Lower lobe of right lung (tissue), 2 donors: ENCODE results near the gene GXYLT1. TPM values are rescaled to one million over a fixed set of nuclear protein-coding genes. Genes with fewer than 3 reads are reported as not detected.

Source experiments
- ATAC-seq, 2 donors: fragments of 200-7000 bp; cut with Tn5 transposase; one replicate each; pipeline ENCODE4 v1.9.1; 2020 to 2022; ENCODE audit warnings: mild to moderate bottlenecking in 2 of 2, moderate library complexity in 2 of 2
- DNase-seq: peaks from one replicate; pipeline ENCODE4 v3.0.0-alpha.2; 2020
- H3K27ac ChIP-seq: fragments of 200-600 bp; one replicate; pipeline ENCODE4 v1.8.0; 2022
- H3K27me3 ChIP-seq: fragments of 200-600 bp; one replicate; pipeline ENCODE4 v1.8.0; 2022; ENCODE audit warnings: low read depth
- H3K36me3 ChIP-seq: fragments of 200-600 bp; one replicate; pipeline ENCODE4 v1.8.0; 2022; ENCODE audit warnings: mild to moderate bottlenecking
- H3K4me1 ChIP-seq: fragments of 200-600 bp; one replicate; pipeline ENCODE4 v1.8.0; 2022
- H3K4me3 ChIP-seq: fragments of 200-600 bp; one replicate; pipeline ENCODE4 v1.8.0; 2022; ENCODE audit warnings: mild to moderate bottlenecking
- H3K9me3 ChIP-seq: fragments of 200-600 bp; one replicate; pipeline ENCODE4 v1.8.0; 2022
- intact Hi-C: fragments of 100-400 bp; cut with DNase I; formaldehyde crosslinking; loops from one replicate; pipeline ENCODE4 v1.11.0; 2022
- total RNA-seq: library from RNA; stranded (reverse); fragmentation: NEBNext Ultra II Directional; extraction: Animal tissue kit (Norgen Biotek cat#: 25700); gene quantifications from one replicate; pipeline ENCODE4 v1.2.1, GENCODE V29; 2021
- TF ChIP-seq, protein P1 (sequence below): fragments of 200-600 bp; IDR thresholded peaks from one replicate; pipeline ENCODE4 v1.8.0; 2022; ENCODE audit warnings: antibody characterized with exemption, mild to moderate bottlenecking
- donor health status: DM: no; HTN: yes; CAD: no; lungs with severe emphysema.

Gene GXYLT1
- total RNA-seq, 1 donor from 2014 or later = 12.1 TPM

DNA sequence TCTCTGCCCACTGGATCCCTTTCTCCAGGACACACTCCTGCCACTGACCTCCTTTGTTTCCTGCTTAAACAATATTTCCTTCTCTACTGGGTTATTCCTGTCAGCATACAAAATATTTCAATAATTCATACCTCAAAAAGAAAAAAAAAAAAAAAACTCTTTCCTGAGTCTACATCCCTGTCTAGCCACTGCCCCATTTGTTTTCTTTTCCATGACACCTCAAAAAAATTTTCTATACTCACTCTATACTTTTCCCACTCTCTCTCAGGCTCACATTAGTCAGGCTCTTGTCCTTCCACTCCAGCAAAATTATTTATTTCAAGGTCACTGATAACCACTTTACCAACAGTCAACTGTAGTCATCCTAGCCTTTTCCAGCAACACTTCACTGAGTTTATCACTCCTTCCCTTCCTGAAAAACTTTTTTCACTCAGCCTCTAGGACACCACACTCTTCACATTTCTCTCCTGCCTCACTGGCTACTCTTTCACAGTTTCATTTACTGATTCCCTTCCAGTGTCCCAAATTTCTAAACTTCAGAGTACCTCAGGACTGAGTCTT lies 29.4 kb upstream of the GXYLT1 start:
- DNase-seq = no peak
- TF ChIP-seq, protein P1, sequence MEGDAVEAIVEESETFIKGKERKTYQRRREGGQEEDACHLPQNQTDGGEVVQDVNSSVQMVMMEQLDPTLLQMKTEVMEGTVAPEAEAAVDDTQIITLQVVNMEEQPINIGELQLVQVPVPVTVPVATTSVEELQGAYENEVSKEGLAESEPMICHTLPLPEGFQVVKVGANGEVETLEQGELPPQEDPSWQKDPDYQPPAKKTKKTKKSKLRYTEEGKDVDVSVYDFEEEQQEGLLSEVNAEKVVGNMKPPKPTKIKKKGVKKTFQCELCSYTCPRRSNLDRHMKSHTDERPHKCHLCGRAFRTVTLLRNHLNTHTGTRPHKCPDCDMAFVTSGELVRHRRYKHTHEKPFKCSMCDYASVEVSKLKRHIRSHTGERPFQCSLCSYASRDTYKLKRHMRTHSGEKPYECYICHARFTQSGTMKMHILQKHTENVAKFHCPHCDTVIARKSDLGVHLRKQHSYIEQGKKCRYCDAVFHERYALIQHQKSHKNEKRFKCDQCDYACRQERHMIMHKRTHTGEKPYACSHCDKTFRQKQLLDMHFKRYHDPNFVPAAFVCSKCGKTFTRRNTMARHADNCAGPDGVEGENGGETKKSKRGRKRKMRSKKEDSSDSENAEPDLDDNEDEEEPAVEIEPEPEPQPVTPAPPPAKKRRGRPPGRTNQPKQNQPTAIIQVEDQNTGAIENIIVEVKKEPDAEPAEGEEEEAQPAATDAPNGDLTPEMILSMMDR = no peak
- no peak overlapping the region for H3K27ac ChIP-seq
- ATAC-seq = no peak
- H3K4me3 ChIP-seq = no peak overlapping the region
- intact Hi-C loops = no loop called here
- no peaks in the 10 kb centered on the region for H3K27me3 ChIP-seq
- no peaks in the 10 kb centered on the region for H3K36me3 ChIP-seq
- H3K9me3 ChIP-seq = no peaks in the 10 kb centered on the region
- peaks cover 6% of the 10 kb centered on the region for H3K4me1 ChIP-seq

DNA sequence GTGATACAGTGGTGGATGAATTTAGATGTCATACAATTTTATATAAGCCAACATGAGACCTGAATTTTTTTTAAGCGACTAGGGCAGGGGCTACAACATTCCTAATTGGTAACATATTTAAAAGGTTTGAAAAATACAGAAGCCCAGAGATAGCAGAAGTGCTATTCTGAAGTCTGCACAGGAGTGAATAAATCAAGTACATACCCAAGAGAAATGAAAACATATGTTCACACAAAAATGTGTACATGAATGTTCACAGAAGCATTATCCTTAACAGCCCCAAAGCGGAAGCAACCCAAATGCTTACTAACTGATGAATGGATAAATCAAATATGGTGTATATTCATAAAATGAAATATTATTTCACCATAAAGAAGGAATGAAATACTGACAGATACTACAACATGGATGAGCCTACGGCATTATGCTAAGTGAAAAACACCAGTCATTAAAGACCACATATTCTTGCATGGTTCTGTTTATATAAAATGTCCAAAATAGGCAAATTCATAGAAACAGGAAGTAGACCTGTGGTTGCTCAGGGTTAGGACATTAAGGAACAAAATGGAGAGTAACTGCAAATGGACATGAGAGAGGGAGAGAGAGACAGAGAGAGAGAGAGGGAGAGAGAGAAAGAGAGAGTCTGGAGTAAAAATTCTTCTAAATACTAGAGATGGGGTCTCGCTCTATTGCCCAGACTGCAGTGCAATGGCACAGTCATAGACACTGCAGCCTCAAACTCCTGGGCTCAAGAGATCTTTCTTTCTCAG lies 28.0 kb upstream of the GXYLT1 start:
- Histone ChIP-seq H3K36me3 (no peaks in the 10 kb centered on the region), H3K9me3 (no peaks in the 10 kb centered on the region), H3K27me3 (no peaks in the 10 kb centered on the region), H3K4me3 (no peak overlapping the region), H3K27ac (no peak overlapping the region), H3K4me1 (peaks cover 6% of the 10 kb centered on the region)
- intact Hi-C loops = no loop called here
- DNase-seq (no peak), ATAC-seq (peak in 1 of 2 donors; percentile 30)
- TF ChIP-seq, protein P1 = no peak

DNA sequence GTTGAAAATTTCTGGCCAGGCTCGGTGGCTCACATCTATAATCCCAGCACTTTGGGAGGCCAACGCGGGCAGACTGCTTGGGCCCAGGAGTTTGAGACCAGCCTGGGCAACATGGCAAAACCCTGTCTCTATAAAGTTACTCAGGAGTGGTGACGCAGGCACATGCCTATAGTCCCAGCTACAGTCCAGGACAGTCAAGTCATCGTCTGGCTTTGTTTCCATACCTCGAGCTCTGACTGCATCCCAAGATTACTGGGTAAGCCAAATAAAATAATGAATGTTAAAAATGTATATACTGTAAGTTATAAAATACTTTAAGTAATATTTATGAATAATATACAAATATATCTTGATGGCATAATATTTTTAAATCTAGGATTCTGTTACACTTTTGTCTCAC lies 23.0 kb upstream of the GXYLT1 start:
- no peak for ATAC-seq
- Histone ChIP-seq H3K36me3 (no peaks in the 10 kb centered on the region), H3K4me1 (no peaks in the 10 kb centered on the region), H3K4me3 (no peak overlapping the region), H3K27me3 (no peaks in the 10 kb centered on the region), H3K9me3 (no peaks in the 10 kb centered on the region), H3K27ac (no peak overlapping the region)
- TF ChIP-seq, protein P1 = no peak
- intact Hi-C loops = no loop called here
- no peak for DNase-seq

DNA sequence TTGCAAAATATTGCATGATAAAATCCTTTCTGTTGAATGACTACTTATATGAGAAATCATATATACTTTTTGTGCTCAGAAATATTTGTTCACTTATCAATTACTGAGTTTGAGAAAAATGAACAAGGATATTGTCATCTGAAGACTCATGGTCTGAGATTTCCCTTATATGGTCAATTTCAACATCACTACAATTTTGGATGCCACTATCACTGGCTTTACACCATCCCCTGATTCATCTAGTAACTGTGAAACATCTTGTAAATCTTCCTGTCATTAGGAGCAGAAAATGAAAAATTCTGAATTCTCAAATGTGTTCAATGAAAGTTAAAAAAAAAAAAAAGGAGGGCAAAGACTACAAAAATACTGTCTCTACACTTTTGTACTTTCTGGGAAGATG lies 21.8 kb upstream of the GXYLT1 start:
- intact Hi-C loops = no loop called here
- H3K36me3 ChIP-seq = peaks cover 1% of the 10 kb centered on the region
- H3K27me3 ChIP-seq = no peaks in the 10 kb centered on the region
- DNase-seq (no peak), ATAC-seq (no peak)
- no peaks in the 10 kb centered on the region for H3K9me3 ChIP-seq
- no peaks in the 10 kb centered on the region for H3K4me1 ChIP-seq
- no peak overlapping the region for H3K4me3 ChIP-seq
- no peak overlapping the region for H3K27ac ChIP-seq
- TF ChIP-seq, protein P1 = no peak

GRCh38 chr12:42163913-42164312 lies 19.2 kb upstream of the GXYLT1 start:
- intact Hi-C loops = no loop called here
- no peaks in the 10 kb centered on the region for H3K27me3 ChIP-seq
- H3K27ac ChIP-seq = no peak overlapping the region
- ATAC-seq (no peak), DNase-seq (no peak)
- no peaks in the 10 kb centered on the region for H3K4me1 ChIP-seq
- no peaks in the 10 kb centered on the region for H3K9me3 ChIP-seq
- TF ChIP-seq, protein P1 = no peak
- H3K4me3 ChIP-seq = no peak overlapping the region
- peaks cover 16% of the 10 kb centered on the region for H3K36me3 ChIP-seq
